ENCODE results near the gene FXYD2.

DNA sequence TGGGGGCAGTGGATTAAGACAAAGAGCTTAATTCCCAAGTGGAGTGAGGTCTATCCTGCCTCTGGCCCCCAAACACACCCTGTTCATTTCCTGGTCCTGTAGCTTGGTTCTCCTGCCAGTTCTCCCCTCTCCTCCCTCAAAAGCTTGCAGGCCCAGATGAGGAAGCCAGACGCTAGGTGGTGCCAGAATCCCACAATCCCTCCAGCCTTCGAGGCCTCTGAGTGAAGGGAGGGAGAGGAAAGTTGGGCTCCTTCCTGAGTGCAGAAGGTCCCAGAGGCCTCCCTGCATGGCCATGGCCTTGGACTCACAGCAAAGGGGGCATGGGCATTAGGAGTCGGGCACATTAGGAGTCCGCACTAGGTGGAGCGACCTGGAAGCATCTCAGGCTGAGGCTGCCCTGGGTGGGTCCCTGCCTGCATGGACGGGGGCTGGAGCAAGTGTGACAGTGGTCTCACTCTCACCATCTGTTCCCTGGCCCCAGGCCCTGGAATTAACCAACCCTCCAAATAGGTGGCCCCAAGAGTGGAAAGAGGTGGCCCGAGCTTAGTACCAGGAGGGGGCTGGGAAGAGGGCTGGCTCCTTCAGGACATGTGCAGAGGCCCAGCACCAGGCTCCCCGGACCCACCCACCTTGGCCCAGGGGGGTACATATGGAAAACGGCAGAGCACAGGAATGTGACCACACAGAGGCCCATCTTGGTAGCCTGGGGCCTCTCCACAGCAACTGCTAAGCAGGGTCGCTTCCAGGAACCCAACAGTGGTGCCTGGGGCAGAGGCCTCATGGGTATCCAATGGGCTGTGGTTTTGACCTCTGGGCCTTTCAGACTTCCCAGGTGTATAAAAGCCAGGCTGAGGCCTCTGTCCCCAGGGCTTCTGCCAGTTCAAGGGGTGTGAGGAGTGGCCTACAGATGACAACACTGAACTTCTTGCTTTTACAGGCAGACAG, 5.2 kb downstream of the FXYD2 start:
- TF ChIP-seq SIN3A (IDR thresholded peaks at IDR 0.05; ENCODE audit: borderline replicate concordance, insufficient read depth, low read depth, low read length) = no peak
- TF ChIP-seq, protein P1, sequence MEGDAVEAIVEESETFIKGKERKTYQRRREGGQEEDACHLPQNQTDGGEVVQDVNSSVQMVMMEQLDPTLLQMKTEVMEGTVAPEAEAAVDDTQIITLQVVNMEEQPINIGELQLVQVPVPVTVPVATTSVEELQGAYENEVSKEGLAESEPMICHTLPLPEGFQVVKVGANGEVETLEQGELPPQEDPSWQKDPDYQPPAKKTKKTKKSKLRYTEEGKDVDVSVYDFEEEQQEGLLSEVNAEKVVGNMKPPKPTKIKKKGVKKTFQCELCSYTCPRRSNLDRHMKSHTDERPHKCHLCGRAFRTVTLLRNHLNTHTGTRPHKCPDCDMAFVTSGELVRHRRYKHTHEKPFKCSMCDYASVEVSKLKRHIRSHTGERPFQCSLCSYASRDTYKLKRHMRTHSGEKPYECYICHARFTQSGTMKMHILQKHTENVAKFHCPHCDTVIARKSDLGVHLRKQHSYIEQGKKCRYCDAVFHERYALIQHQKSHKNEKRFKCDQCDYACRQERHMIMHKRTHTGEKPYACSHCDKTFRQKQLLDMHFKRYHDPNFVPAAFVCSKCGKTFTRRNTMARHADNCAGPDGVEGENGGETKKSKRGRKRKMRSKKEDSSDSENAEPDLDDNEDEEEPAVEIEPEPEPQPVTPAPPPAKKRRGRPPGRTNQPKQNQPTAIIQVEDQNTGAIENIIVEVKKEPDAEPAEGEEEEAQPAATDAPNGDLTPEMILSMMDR (IDR thresholded peaks at IDR 0.05) = peak; percentile 90
- TF ChIP-seq, protein P2, sequence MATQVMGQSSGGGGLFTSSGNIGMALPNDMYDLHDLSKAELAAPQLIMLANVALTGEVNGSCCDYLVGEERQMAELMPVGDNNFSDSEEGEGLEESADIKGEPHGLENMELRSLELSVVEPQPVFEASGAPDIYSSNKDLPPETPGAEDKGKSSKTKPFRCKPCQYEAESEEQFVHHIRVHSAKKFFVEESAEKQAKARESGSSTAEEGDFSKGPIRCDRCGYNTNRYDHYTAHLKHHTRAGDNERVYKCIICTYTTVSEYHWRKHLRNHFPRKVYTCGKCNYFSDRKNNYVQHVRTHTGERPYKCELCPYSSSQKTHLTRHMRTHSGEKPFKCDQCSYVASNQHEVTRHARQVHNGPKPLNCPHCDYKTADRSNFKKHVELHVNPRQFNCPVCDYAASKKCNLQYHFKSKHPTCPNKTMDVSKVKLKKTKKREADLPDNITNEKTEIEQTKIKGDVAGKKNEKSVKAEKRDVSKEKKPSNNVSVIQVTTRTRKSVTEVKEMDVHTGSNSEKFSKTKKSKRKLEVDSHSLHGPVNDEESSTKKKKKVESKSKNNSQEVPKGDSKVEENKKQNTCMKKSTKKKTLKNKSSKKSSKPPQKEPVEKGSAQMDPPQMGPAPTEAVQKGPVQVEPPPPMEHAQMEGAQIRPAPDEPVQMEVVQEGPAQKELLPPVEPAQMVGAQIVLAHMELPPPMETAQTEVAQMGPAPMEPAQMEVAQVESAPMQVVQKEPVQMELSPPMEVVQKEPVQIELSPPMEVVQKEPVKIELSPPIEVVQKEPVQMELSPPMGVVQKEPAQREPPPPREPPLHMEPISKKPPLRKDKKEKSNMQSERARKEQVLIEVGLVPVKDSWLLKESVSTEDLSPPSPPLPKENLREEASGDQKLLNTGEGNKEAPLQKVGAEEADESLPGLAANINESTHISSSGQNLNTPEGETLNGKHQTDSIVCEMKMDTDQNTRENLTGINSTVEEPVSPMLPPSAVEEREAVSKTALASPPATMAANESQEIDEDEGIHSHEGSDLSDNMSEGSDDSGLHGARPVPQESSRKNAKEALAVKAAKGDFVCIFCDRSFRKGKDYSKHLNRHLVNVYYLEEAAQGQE (IDR thresholded peaks at IDR 0.05; ENCODE audit: insufficient read depth in 1 of 2, low read depth in 2 of 2, low read length in 1 of 2) = no peak
- TF ChIP-seq POLR2AphosphoS5 (IDR thresholded peaks at IDR 0.05; ENCODE audit: low read depth, low read length) = no peak
- TF ChIP-seq TCF7L2 (IDR thresholded peaks at IDR 0.05; ENCODE audit: low read depth, low read length) = no peak
